ENCODE data around the gene PCDHA9.

Gene PCDHA9

DNA sequence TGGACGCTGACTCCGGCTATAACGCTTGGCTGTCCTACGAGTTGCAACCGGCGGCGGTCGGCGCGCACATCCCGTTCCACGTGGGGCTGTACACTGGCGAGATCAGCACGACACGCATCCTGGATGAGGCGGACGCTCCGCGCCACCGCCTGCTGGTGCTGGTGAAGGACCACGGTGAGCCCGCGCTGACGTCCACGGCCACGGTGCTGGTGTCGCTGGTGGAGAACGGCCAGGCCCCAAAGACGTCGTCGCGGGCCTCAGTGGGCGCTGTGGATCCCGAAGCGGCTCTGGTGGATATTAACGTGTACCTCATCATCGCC is 29.0 kb downstream of the PCDHA9 start:
- DNase-seq = no peak

DNA sequence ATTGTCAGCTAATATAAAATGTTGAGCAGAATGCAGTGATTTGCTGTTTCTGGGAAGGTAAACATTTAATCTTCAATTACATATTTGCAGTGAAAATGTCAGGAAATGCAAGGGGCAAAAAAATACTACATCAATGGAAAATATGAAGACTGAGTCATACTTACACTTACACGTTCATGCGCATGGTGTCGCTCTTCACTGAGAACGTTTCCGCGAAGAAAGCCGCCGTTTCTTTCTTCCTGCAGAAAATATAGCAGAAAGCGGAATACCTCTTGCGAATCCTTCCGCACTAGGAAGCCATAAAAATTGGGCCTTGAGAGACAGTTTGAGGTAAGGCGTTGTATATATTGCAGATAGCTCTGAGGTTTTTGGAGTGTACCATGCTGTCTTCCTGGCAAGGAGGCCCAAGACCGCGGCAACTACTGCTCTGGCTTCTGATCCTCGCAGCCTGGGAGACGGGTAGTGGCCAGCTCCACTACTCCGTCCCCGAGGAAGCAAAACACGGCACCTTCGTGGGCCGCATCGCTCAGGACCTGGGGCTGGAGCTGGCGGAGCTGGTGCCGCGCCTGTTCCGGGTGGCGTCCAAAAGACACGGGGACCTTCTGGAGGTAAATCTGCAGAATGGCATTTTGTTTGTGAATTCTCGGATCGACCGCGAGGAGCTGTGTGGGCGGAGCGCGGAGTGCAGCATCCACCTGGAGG is 33.9 kb downstream of the PCDHA9 start, which contains the start of gene PCDHA13:
Gene PCDHA13, plus strand, starts transcription at position 236 of the 702 bp plus-strand sequence. Its CDS starts 145 bp downstream, at position 381.
- DNase-seq = no peak

DNA sequence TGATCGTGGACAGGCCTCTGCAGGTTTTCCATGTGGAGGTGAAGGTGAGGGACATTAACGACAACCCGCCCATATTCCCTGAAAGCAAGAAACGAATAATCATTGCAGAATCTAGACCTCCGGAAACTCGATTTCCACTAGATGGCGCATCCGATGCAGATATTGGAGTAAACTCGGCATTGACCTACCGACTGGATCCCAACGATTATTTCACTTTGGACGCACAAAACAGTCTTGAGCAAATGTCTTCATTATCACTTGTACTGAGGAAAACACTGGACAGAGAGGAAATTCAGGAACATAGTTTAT is 34.4 kb downstream of the PCDHA9 start:
- no peak for DNase-seq

DNA sequence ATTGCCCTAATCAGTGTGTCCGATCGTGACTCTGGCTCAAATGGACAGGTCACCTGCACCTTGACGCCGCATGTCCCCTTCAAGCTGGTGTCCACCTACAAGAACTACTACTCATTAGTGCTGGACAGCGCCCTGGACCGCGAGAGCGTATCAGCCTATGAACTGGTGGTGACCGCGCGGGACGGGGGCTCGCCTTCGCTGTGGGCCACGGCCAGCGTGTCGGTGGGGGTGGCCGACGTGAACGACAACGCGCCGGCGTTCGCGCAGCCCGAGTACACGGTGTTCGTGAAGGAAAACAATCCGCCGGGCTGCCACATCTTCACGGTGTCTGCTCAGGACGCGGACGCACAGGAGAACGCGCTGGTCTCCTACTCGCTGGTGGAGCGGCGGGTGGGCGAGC is 35.2 kb downstream of the PCDHA9 start:
- DNase-seq = no peak

DNA sequence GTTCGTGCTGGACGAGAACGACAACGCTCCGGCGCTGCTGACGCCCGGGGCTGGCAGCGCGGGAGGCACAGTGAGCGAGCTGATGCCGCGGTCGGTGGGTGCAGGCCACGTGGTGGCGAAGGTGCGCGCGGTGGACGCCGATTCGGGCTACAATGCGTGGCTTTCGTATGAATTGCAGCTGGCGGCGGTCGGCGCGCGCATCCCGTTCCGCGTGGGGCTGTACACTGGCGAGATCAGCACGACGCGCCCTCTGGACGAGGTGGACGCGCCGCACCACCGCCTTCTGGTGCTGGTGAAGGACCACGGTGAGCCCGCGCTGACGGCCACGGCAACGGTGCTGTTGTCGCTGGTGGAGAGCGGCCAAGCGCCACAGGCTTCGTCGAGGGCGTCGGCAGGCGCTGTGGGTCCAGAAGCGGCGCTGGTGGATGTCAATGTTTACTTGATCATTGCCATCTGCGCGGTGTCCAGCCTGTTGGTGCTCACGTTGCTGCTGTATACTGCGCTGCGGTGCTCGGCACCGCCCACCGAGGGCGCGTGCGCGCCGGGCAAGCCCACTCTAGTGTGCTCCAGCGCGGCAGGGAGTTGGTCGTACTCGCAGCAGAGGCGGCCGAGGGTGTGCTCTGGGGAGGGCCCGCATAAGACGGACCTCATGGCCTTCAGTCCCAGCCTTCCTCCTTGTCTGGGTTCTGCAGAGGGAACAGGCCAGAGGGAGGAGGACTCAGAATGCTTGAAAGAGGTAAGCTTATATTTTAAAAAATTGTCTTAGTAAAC is 35.9 kb downstream of the PCDHA9 start:
- DNase-seq = no peak
